ENCODE results near the gene CAPRIN1. TPM values are rescaled to one million over a fixed set of nuclear protein-coding genes. Genes with fewer than 3 reads are reported as not detected.

The CAPRIN1 gene
- total RNA-seq, 1 experiment from 2014 or later: 301 TPM

GRCh38 chr11:34012734-34013133 lies 38.8 kb upstream of the CAPRIN1 start:
- H2BK15ac ChIP-seq (ENCODE audit: low read depth, low read length): no peak overlapping the region
- no peak for TF ChIP-seq CTCF (conservative IDR thresholded peaks at IDR 0.05)
- H3K4me2 ChIP-seq (ENCODE audit: insufficient read depth, insufficient read length, low read length): no peak overlapping the region
- H3K4me3 Mint-ChIP-seq: no peak overlapping the region
- H3T11ph ChIP-seq (ENCODE audit: low read length): no peak overlapping the region
- H4K5ac ChIP-seq (ENCODE audit: insufficient read length, low read depth, low read length): no peak overlapping the region
- no peaks in the 10 kb centered on the region for H3K79me2 ChIP-seq (ENCODE audit: insufficient read depth, low read length)
- no peaks in the 10 kb centered on the region for H3K4me1 ChIP-seq (ENCODE audit: insufficient read depth, low read length)
- H2BK12ac ChIP-seq (ENCODE audit: insufficient read length, low read depth, low read length): no peak overlapping the region
- no peak overlapping the region for H2BK5ac ChIP-seq (ENCODE audit: insufficient read length, low read length)
- no peak overlapping the region for H3K23ac ChIP-seq (ENCODE audit: insufficient read length, low read depth, low read length)
- no peak overlapping the region for H3K9ac ChIP-seq (ENCODE audit: extremely low read depth, insufficient read length, low read length)
- H2AFZ ChIP-seq (ENCODE audit: low read length): no peak overlapping the region
- no peak overlapping the region for H3K27ac Mint-ChIP-seq
- H4K91ac ChIP-seq (ENCODE audit: insufficient read length, low read depth, low read length): no peak overlapping the region
- WGBS (ENCODE audit: extremely low coverage, insufficient read length, low lambda C conversion rate): no CpG with 5 or more reads among the region's 1 CpG
- H3K56ac ChIP-seq (ENCODE audit: insufficient read length, low read depth, low read length): no peak overlapping the region
- no peak overlapping the region for H3K27ac ChIP-seq (ENCODE audit: insufficient read length, low read depth, low read length)
- H3K79me1 ChIP-seq (ENCODE audit: insufficient read depth, low read depth, low read length, poor library complexity, severe bottlenecking): no peaks in the 10 kb centered on the region
- no peak overlapping the region for H2BK120ac ChIP-seq (ENCODE audit: low read depth, low read length, poor library complexity, severe bottlenecking)
- no peaks in the 10 kb centered on the region for H3K4me1 Mint-ChIP-seq
- no peak overlapping the region for H4K8ac ChIP-seq (replicated peaks; ENCODE audit: insufficient read length, low read depth, low read length)
- no peaks in the 10 kb centered on the region for H4K20me1 ChIP-seq (ENCODE audit: control insufficient read depth, insufficient read depth, insufficient read length)
- no peak overlapping the region for H3K18ac ChIP-seq (ENCODE audit: insufficient read length, low read depth, low read length)
- H3K9me3 ChIP-seq (ENCODE audit: control insufficient read depth, low read depth, low read length): no peaks in the 10 kb centered on the region
- no peak overlapping the region for H2BK20ac ChIP-seq (ENCODE audit: low read depth, low read length, poor library complexity, severe bottlenecking)
- H3K36me3 Mint-ChIP-seq (ENCODE audit: insufficient read depth in 1 of 3, low read depth in 3 of 3): no peaks in the 10 kb centered on the region
- DNase-seq: no peak
- H3K27me3 ChIP-seq (ENCODE audit: insufficient read depth, low read length): no peaks in the 10 kb centered on the region
- H3K23me2 ChIP-seq (ENCODE audit: insufficient read length, low read depth, low read length, poor library complexity, severe bottlenecking): no peaks in the 10 kb centered on the region
- H2AK5ac ChIP-seq (ENCODE audit: insufficient read length, low read length): no peak overlapping the region
- peaks cover 3% of the 10 kb centered on the region; the same call in 1 of the 2 replicates for H3K27me3 Mint-ChIP-seq (ENCODE audit: low read depth)
- H3K14ac ChIP-seq (ENCODE audit: insufficient read depth, low read length): no peak overlapping the region
- no peaks in the 10 kb centered on the region for H3K9me3 Mint-ChIP-seq
- no peak overlapping the region for H3K4ac ChIP-seq (ENCODE audit: low read depth, low read length)
